Measurements from ENCODE around the gene ELMO1.

Gene ELMO1

GRCh38 chr7:36928718-36929117 lies 519.9 kb downstream of the ELMO1 start:
- no peak for DNase-seq

- DNase-seq, result no peak
Observed at GRCh38 chr7:36928311-36928710, 520.4 kb downstream of the ELMO1 start.

- DNase-seq, result no peak
Observed at GRCh38 chr7:36925691-36926090, 523.0 kb downstream of the ELMO1 start.

- DNase-seq, result no peak
Observed at GRCh38 chr7:36925207-36925606, 523.5 kb downstream of the ELMO1 start.

GRCh38 chr7:36923943-36924436 lies 524.7 kb downstream of the ELMO1 start:
- DNase-seq, result peak; percentile 94

GRCh38 chr7:36923185-36923584 lies 525.5 kb downstream of the ELMO1 start:
- no peak for DNase-seq

GRCh38 chr7:36920433-36920832 lies 528.2 kb downstream of the ELMO1 start:
- DNase-seq, result no peak

- DNase-seq, result no peak
Observed at GRCh38 chr7:36919738-36920137, 528.9 kb downstream of the ELMO1 start.

GRCh38 chr7:36918591-36918990 lies 530.1 kb downstream of the ELMO1 start:
- no peak for DNase-seq

- DNase-seq, result no peak
Observed at GRCh38 chr7:36916619-36917018, 532.0 kb downstream of the ELMO1 start.

- no peak for DNase-seq
Observed at GRCh38 chr7:36916116-36916515, 532.5 kb downstream of the ELMO1 start.

- DNase-seq, result no peak
Observed at GRCh38 chr7:36911788-36912187, 536.9 kb downstream of the ELMO1 start.

GRCh38 chr7:36910859-36911258 lies 537.8 kb downstream of the ELMO1 start:
- DNase-seq, result no peak

GRCh38 chr7:36910401-36910800 lies 538.3 kb downstream of the ELMO1 start:
- DNase-seq, result no peak

GRCh38 chr7:36906956-36907635 lies 541.6 kb downstream of the ELMO1 start:
- DNase-seq, result no peak

GRCh38 chr7:36906448-36906847 lies 542.2 kb downstream of the ELMO1 start:
- DNase-seq, result no peak

GRCh38 chr7:36905841-36906240 lies 542.8 kb downstream of the ELMO1 start:
- DNase-seq, result no peak

GRCh38 chr7:36904802-36905201 lies 543.9 kb downstream of the ELMO1 start:
- DNase-seq, result no peak

- no peak for DNase-seq
Observed at GRCh38 chr7:36904101-36904500, 544.6 kb downstream of the ELMO1 start.

- DNase-seq, result no peak
Observed at GRCh38 chr7:36900988-36901710, 547.5 kb downstream of the ELMO1 start.

GRCh38 chr7:36898186-36898585 lies 550.5 kb downstream of the ELMO1 start:
- DNase-seq, result no peak

GRCh38 chr7:36896956-36897590 lies 551.6 kb downstream of the ELMO1 start:
- no peak for DNase-seq

GRCh38 chr7:36896418-36896817 lies 552.2 kb downstream of the ELMO1 start:
- DNase-seq, result no peak

- no peak for DNase-seq
Observed at GRCh38 chr7:36895192-36895591, 553.5 kb downstream of the ELMO1 start.
